Breast epithelium (tissue), 4 donors: ENCODE results near the gene RAB9A. TPM values are rescaled to one million over a fixed set of nuclear protein-coding genes. Genes with fewer than 3 reads are reported as not detected.

Source experiments
- DNase-seq, 2 donors: peaks; one replicate each; pipeline ENCODE4 v3.0.0-alpha.2; 2019; ENCODE audit warnings: low spot score in 2 of 2
- H3K27ac ChIP-seq, 2 donors: fragments of 200-600 bp; sonication (generic) in 1 of 2; one replicate each; pipeline ENCODE4 v1.5.1; 2016 to 2019; ENCODE audit warnings: mild to moderate bottlenecking in 1 of 2
- H3K27me3 ChIP-seq, 2 donors: fragments of 200-600 bp; sonication (generic) in 1 of 2; one replicate each; pipeline versions ENCODE4 v1.5.1 to v1.6.0; 2017 to 2019; ENCODE audit warnings: control low read depth in 1 of 2, mild to moderate bottlenecking in 1 of 2
- H3K36me3 ChIP-seq: fragments of 200-600 bp; one replicate; pipeline ENCODE4 v1.5.1; 2019
- H3K4me1 ChIP-seq, 2 donors: fragments of 200-600 bp; sonication (generic); one replicate each; pipeline ENCODE4 v1.5.1; 2016 to 2019; ENCODE audit warnings: control low read depth in 1 of 2
- H3K4me3 ChIP-seq, 3 donors: fragments of 200-600 bp; sonication (generic); 1 replicate in 2 of 3; 2 replicates in 1 of 3; pipeline ENCODE4 v1.5.1; 2016 to 2019; ENCODE audit warnings: mild to moderate bottlenecking in 3 of 3, moderate library complexity in 2 of 3
- H3K9me3 ChIP-seq, 2 donors: fragments of 200-600 bp; sonication (generic) in 1 of 2; one replicate each; pipeline ENCODE4 v1.5.1; 2016 to 2019; ENCODE audit warnings: control low read depth in 1 of 2
- CTCF ChIP-seq, 3 donors: fragments of 450-650 bp; IDR thresholded peaks; one replicate each; pipeline ENCODE4 v1.5.1; 2016 to 2017; ENCODE audit warnings: antibody characterized with exemption in 3 of 3, mild to moderate bottlenecking in 3 of 3, moderate library complexity in 3 of 3
- POLR2A ChIP-seq: fragments of 450-650 bp; IDR thresholded peaks from one replicate; pipeline ENCODE4 v1.6.1; 2016; ENCODE audit warnings: antibody characterized with exemption, mild to moderate bottlenecking, moderate library complexity
- POLR2AphosphoS5 ChIP-seq, 3 donors: sonication (generic); formaldehyde crosslinking; IDR thresholded peaks; one replicate each; pipeline ENCODE4 v1.6.1; 2017; ENCODE audit warnings: antibody characterized with exemption in 3 of 3
- intact Hi-C: fragments of 100-400 bp; cut with DNase I; formaldehyde crosslinking; loops from one replicate; pipeline ENCODE4 v1.15.1; 2023; ENCODE audit warnings: low total_unique reads
- total RNA-seq, 3 donors: library from RNA; depleted of rRNA; stranded (reverse); fragments of >200 nt; gene quantifications; one replicate each; pipeline ENCODE4 v1.1.0, GENCODE V29; 2016

Gene RAB9A
- total RNA-seq, 3 donors from 2014 or later: 41.0 to 63.4 (median 43.2) TPM

- Histone ChIP-seq H3K4me3 (no peak overlapping the region), H3K36me3 (no peaks in the 10 kb centered on the region), H3K27me3 (no peaks in the 10 kb centered on the region), H3K9me3 (no peaks in the 10 kb centered on the region), H3K4me1 (no peaks in the 10 kb centered on the region), H3K27ac (no peak overlapping the region)
- TF ChIP-seq POLR2A: no peak
- no peak for TF ChIP-seq POLR2AphosphoS5 (IDR thresholded peaks at IDR 0.05)
- no peak for TF ChIP-seq CTCF (IDR thresholded peaks at IDR 0.05)
- DNase-seq: no peak
- intact Hi-C loops: loop anchor here (10.0 kb wide), 1 partner anchor 280 kb away; no protein-coding TSS in a partner anchor
These were observed 65.8 kb downstream of the RAB9A start for GRCh38 chrX:13754765-13755164.

- intact Hi-C loops: loop anchor here (10.0 kb wide), 1 partner anchor 280 kb away; no protein-coding TSS in a partner anchor
- Histone ChIP-seq H3K36me3 (no peaks in the 10 kb centered on the region), H3K9me3 (no peaks in the 10 kb centered on the region), H3K4me3 (no peak overlapping the region), H3K27me3 (no peaks in the 10 kb centered on the region), H3K4me1 (no peaks in the 10 kb centered on the region), H3K27ac (no peak overlapping the region)
- no peak for DNase-seq
- TF ChIP-seq POLR2A (no peak), POLR2AphosphoS5 (IDR thresholded peaks at IDR 0.05) (no peak), CTCF (IDR thresholded peaks at IDR 0.05) (no peak)
These were observed 66.3 kb downstream of the RAB9A start for GRCh38 chrX:13755254-13755653.

GRCh38 chrX:13756381-13756780, 67.5 kb downstream of the RAB9A start:
- Histone ChIP-seq H3K36me3 (no peaks in the 10 kb centered on the region), H3K9me3 (no peaks in the 10 kb centered on the region), H3K4me1 (no peaks in the 10 kb centered on the region), H3K4me3 (no peak overlapping the region), H3K27me3 (no peaks in the 10 kb centered on the region), H3K27ac (no peak overlapping the region)
- intact Hi-C loops: loop anchor here (10.0 kb wide), 1 partner anchor 278 kb away; no protein-coding TSS in a partner anchor
- TF ChIP-seq POLR2A: no peak
- TF ChIP-seq POLR2AphosphoS5 (IDR thresholded peaks at IDR 0.05): no peak
- no peak for DNase-seq

GRCh38 chrX:13759152-13759718, 70.3 kb downstream of the RAB9A start:
- Histone ChIP-seq H3K4me1 (peaks cover 0 to 4% of the 10 kb centered on the region in 2 donors), H3K36me3 (no peaks in the 10 kb centered on the region), H3K27me3 (no peaks in the 10 kb centered on the region), H3K4me3 (no peak overlapping the region), H3K9me3 (no peaks in the 10 kb centered on the region), H3K27ac (no peak overlapping the region)
- no peak for DNase-seq
- intact Hi-C loops: loop anchor here (10.0 kb wide), 1 partner anchor 276 kb away; no protein-coding TSS in a partner anchor
- TF ChIP-seq POLR2A: no peak
- TF ChIP-seq CTCF (IDR thresholded peaks at IDR 0.05): no peak
- TF ChIP-seq POLR2AphosphoS5 (IDR thresholded peaks at IDR 0.05): no peak

Other genes with a start within 250 kb of the RAB9A start
- gene EGFL6, start 119.5 kb upstream of the RAB9A start, total RNA-seq: 10 to 100 TPM in 1 of 3 donors, under 1 TPM in 2; 0.59 to 11.8 (median 0.98) TPM
- gene TCEANC, start 36.0 kb upstream of the RAB9A start, total RNA-seq: 1 to 10 TPM; 4.6 to 7.8 (median 5.2) TPM
- 10 to 100 TPM in 2 of 3 donors, 1 to 10 TPM in 1; 8.2 to 25.3 (median 21.0) TPM for gene TRAPPC2, start 45.5 kb downstream of the RAB9A start, total RNA-seq
- 100 to 1,000 TPM in 1 of 3 donors, 10 to 100 TPM in 2; 10.7 to 136 (median 48.8) TPM for gene OFD1, start 45.6 kb downstream of the RAB9A start, total RNA-seq
- gene GPM6B, start 128.0 kb downstream of the RAB9A start, total RNA-seq: 10 to 100 TPM in 2 of 3 donors, 1 to 10 TPM in 1; 3.4 to 81.7 (median 35.7) TPM